Islet precursor cell (in vitro differentiated cells): ENCODE data around the gene WWOX.

ENCODE experiments used
- DNase-seq: peaks from one replicate; pipeline ENCODE4 v3.0.0-alpha.2; 2018

Gene WWOX

DNA sequence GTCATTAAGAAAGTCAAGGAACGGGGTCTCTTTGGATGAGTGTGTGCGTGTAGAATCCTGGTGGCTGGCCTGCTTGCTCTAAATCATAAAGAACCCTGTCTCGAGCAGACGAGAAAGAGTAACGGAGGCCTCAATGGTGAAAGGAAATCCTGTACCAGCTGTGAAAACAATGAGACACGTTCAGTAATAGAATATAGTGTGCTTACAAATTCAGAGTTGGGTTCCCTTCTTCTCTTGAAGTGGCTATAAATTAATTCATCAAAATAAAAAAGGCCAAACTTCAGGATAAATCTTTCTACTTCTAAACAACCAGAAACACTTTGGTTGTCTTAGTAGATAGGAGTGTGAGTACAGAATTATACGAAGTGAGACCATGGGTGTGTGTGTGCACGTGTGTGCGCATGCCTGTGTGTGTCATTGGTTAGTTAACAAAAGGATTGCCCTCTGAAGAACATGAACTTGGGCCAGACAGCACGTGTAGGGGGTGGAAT lies 48.5 kb downstream of the WWOX start:
- DNase-seq: no peak

DNA sequence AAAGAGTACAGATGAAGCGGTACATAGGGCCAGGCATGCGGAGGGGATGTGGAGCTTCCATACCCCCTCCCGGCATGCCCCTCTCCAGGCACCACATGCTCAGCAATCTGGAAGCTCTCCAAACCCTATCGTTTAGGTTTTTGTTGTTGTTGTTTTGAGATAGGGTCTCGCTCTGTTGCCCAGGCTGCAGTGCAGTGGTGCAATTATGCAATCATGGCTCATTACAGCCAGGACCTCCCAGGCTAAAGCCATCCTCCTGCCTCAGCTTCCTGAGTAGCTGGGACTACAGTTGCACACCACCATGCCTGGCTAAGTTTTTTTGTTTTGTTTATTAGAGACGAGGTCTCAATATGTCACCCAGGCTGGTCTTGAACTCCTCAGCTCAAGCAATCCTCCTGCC lies 50.8 kb downstream of the WWOX start:
- DNase-seq: no peak

GRCh38 chr16:78154729-78155461 lies 55.4 kb downstream of the WWOX start:
- DNase-seq: no peak

- DNase-seq: no peak
These were observed 56.4 kb downstream of the WWOX start for GRCh38 chr16:78155791-78156345.

DNA sequence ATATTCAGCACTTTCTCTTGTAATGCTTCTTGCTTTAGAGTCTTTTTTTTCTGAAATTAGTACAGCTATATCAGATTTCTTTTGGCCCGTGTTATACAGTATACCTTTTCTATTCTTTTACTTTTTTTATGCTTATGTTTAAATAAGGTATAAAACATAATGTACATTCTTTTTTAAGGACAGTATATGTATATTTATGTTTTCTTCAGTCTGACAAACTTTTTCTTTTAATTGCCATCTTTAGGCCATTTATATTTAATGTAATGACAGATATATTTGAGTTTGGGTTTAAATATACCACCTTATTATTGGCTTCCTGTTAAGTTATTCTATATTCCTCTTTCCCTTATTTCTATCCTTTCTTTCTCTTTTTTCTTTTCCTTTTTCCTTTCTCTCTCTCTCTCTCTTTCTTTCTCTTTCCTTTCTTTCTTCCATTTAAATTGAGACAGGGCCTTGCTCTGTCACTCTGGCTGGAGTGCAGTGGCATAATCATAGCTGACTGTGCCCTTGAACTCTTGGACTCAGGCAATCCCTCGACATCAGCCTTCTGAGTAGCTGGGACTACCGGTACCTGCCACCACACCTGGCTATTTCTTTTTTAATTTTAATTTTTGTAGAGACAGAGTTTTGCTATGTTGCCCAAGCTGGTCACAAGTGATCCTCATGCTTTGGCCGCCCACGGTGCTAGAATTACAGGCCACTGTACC lies 61.7 kb downstream of the WWOX start:
- no peak for DNase-seq

DNA sequence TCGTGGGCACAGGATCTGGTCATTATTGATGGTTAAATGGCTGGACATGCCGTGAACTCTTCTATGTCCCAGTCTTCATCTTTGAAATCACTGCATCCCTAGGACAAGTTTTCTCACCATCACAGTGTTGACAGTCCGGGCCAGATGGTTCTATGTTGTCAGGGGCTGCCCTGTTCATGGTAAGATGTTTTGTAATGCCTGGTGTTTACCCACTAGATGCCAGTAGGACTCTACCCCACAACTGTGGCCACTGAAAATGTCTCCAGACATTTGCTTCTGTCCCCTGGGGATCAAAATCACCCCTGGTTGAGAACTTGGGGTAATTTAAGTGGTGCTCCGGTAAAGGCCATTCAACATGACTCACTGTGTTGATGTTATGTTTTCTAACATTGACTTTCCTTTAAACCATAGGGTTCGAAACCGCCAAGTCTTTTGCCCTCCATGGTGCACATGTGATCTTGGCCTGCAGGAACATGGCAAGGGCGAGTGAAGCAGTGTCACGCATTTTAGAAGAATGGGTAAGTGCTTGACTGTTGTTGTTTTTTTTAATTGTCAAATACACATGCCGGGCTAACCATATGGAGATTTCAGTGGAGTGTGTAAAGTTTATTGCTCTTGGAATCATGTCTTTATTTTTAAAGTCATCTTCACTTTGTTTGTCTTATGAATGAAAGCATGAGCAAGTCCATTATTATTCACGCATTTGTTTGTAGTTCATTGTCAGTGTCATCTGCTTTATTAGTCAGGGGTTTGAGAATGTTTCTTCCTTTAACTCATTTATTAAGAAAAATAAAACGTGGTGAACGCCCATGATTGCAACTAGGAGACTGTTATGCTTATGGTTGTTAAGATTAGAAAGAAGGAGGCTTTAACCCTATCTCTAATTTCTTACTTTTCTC lies 64.6 kb downstream of the WWOX start:
- DNase-seq: no peak

DNA sequence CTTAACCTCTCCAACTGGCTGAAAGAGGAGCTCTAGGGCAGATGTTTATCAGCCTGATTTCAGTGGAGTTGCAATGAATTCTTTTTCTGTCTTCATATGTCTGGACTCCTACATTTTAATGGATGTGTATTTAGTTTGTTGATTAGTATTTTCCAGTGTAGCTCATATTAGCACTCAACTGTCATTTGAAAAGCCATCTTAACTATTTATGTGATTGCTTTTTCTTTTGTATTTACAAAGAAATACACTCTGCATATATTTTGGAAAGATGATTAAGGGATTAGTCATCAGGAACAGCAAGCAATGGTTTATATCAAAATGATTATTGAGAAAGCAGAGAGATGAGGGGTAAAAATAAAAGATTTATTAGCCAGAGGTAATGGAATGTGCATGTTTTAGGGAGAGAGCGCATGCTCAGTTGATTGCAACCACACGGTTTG lies 71.1 kb downstream of the WWOX start:
- DNase-seq: no peak

DNA sequence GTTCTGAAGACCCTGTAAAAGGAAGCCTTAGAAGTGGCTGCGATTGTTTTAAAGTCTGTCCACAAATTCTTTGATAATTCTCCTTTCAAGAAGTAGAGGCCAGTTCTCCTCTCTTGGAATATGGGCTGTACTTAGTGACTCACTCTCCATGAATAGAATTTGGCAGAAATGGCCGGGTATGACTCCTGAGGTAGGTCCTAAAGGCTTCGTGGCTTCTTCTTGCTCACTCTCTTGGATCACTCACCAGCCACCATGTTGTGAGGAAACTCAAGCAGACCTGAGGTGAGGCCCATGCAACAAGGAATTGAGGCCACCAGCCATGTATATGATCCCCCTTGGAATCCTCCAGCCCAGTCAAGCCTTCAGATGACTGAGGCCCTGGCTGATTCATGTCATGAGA lies 75.8 kb downstream of the WWOX start:
- no peak for DNase-seq

DNA sequence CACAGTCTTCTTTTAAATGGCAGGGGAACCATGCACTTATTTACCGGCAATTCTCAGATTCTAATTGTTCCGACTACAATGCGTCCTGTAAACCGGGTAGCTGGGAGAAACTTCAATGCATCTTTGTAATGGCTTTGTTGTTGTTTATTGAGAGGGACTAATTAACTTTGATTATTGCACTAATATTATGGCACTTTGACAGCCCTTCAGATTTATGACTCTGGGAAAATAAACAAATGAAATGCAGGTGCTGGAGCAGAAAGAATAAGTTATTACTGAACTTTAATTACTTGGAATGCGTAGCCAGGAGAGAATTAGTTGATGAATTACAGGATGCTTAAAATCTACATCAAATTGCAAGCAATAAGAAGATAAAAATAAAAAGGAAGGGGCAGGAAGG lies 77.0 kb downstream of the WWOX start:
- no peak for DNase-seq

DNA sequence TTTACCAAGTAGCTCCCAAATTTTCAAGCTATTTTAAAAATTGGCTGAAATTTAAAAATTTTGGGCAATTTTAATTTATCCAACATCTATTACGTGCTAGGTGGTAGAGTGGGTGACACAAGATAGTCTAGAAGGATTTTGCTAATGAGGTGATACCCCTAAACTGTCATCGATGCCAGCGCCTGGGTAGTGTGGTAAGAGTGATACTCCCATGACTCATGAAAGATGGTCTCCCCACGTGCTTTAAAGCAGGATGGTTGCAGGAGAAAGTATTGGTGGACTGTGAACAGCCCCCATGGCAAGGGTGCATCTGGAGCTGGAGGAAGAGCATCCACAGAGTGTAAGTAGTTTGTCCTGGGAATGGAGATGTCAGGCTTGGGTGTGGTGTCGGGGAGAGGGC lies 77.8 kb downstream of the WWOX start:
- DNase-seq: no peak

DNA sequence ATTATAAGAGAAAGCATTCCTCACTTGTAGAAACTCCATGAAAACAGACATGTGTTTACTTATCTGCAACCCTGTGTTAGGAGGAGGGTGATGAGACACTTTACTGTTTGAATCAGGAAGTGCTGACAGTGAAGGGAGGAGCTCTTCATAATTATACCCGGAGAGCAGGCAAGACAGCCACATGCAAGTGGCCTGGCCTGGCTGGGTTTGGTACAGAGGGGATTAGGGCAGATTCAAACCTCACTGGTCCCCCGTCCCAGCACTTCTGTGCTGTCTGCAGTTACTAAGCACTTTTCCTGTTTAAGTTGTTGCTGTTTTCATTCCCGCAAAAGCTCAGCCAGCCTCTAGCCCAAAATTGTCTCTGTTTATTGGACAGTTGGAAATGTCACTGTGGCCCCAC lies 78.5 kb downstream of the WWOX start:
- peak; percentile 73 for DNase-seq

- DNase-seq: no peak
These were observed 80.2 kb downstream of the WWOX start for GRCh38 chr16:78179666-78180065.

DNA sequence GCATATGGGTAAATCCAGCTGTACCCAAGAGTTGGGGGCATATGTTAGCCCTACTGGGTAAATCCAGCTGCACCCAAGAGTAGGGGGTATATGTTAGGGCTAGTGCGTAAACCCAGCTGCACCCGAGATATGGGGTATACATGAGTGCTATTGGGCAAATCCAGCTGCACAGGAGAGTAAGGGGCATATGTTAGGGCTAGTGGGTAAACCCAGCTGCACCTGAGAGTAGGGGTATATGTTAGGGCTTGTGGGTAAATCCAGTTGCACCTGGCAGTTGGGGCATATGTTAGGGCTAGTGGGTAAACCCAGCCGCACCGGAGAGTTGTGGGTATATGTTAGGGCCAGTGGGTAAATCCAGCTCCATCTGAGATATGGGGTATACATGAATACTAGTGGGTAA lies 80.9 kb downstream of the WWOX start:
- no peak for DNase-seq

- no peak for DNase-seq
These were observed 84.2 kb downstream of the WWOX start for GRCh38 chr16:78183437-78184237.

DNA sequence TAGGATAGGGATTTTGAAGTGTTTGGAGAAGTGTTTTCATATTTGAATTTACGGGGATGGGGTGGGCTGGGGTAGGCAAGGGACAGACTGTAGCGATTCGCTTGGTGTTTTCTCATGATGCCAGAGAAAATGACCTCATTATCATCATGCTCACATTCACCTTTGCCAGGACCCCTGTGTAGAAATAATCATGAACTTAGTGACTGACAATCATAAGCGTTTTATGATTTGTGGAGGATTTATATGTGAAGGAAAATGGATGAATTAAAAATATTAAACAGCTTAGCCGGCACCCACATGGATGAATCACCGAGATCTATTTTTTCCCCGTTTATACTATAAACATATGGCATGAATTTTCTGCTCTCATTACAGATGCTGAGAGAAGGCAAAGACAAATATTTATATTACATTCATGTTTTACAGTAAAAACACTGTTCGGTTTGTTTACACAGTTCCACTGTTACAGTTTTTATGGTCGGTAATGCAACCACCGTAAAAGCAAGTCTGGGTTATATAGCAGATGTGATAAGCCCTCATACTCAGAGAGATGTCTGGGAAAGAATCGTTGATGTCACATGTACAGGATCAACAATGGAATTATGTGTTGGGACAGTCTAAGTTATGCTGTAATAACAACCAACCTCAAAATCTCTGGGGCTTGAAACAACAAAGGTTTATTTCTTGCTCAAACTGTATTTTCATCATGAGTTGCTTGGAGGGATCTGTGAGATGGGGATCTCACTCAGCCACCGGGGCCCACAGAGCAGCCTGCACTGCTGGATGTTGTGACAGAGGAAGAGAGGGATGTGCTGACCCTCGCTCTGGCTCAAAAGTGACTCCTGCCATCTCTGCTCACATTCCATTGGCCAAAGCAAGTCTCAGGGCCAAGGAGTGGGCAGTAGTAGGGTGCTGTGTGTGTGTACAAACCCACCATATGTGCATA lies 85.1 kb downstream of the WWOX start:
- DNase-seq: no peak

- DNase-seq: no peak
These were observed 89.7 kb downstream of the WWOX start for GRCh38 chr16:78189121-78189520.

DNA sequence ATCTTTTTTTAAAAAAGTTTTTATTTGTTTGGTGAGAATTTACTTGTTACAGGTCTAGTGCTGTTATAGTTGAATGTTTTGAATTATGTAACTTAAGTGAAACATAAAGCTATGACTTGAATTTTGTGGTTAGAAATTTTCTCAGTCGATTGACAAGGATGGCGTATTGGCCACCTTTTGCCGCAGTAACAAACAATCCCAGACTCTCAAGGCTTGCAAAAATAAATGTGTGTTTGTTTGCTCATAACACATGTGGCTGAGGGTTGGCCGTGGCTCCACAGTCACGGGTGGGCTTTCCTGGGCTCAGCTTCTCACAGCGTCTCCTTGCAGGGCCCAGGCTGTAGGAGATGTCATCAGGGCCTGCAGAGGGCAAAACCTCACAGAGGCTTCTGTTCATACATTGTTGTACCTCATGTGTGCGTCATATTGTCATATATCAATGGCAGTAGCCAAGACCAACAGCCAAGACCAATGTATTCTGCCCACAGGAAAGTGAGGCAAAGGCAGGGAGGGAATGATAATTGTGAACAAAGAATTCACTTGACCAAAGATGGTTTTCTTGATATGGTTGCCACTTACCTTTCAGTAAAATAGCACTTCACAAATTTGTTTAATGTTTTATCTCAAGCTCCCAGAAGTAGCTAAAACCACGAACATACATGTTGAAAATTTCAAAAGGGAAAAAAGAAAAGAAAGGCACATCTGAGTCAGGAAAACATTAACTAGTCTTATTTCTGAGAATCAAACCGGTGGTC lies 93.5 kb downstream of the WWOX start:
- no peak for DNase-seq

DNA sequence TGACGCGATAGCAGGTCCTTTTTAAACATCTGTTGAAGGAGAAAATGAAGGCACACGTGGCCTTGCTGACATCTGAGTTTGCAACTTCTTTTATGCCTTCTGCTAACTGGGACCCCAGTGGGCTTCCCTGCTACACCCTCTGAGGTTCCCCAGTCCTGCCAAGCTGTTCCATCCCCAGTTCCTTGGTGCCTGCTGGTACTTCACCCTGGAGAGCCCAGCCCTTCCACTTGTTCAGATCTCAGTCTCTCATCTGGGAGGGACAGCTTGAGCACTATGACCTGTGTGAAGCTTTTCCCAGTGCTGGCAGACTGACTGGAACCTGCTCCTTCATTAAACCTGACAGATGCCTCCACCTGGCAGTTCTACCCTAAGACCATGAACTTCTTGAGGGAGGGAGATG lies 95.5 kb downstream of the WWOX start:
- no peak for DNase-seq

DNA sequence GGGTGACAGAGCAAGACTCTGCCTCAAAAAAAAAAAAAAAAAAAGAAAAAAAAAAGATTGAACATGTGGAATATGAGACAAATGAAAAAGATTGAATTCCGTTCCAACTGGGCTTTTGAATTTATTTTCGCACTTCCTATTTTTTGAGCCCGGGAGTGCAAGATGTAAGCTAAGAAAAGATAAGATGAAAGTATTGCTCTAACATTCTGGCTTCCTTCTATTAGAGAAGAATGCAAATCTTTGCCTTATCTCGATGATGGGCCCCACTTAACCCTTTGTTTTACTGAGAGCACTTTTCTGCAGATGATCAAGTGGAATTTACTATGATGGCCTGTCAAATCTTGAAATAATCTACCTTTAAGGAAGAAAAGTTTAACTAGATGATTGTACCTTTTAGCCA lies 96.3 kb downstream of the WWOX start:
- DNase-seq: no peak

DNA sequence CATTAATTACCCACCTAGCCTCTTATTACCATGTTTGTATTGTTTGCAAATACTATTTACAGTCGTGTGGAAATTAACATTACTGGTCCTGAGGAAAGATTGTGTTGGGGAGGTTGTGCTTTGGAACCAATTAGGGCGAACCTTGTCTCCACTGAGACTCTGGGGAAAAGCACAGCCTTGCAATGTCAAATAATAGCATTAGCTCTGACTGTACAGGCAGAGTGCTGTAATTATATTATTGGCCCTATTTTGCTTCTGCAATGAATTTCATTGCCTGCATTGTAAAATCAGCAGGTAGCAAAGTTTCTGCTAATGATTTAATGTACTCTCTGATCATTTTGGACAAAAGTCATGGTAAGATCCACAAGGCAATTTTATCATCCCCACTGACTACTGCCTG lies 97.0 kb downstream of the WWOX start:
- DNase-seq: no peak
